ENCODE data around the gene KAZN.

The KAZN gene

GRCh38 chr1:14897997-14898645, 299.6 kb downstream of the KAZN start:
- no peak for DNase-seq

GRCh38 chr1:14899686-14900085, 301.2 kb downstream of the KAZN start:
- DNase-seq = no peak

- no peak for DNase-seq
These were observed 303.0 kb downstream of the KAZN start for GRCh38 chr1:14901371-14901954.

- no peak for DNase-seq
These were observed 305.4 kb downstream of the KAZN start for GRCh38 chr1:14903922-14904321.

GRCh38 chr1:14906665-14907064, 308.2 kb downstream of the KAZN start:
- no peak for DNase-seq

- DNase-seq = no peak
These were observed 308.9 kb downstream of the KAZN start for GRCh38 chr1:14907416-14907815.

GRCh38 chr1:14909273-14909672, 310.8 kb downstream of the KAZN start:
- no peak for DNase-seq

GRCh38 chr1:14909920-14910460, 311.5 kb downstream of the KAZN start:
- no peak for DNase-seq

GRCh38 chr1:14910984-14911721, 312.7 kb downstream of the KAZN start:
- DNase-seq = no peak

GRCh38 chr1:14912839-14913481, 314.5 kb downstream of the KAZN start:
- DNase-seq = no peak

GRCh38 chr1:14913482-14914177, 315.1 kb downstream of the KAZN start:
- no peak for DNase-seq

- no peak for DNase-seq
These were observed 316.0 kb downstream of the KAZN start for GRCh38 chr1:14914351-14914988.

- peak; percentile 34 for DNase-seq
These were observed 317.0 kb downstream of the KAZN start for GRCh38 chr1:14915356-14916054.

GRCh38 chr1:14919289-14919688, 320.8 kb downstream of the KAZN start:
- no peak for DNase-seq

GRCh38 chr1:14919751-14920150, 321.3 kb downstream of the KAZN start:
- no peak for DNase-seq

- DNase-seq = peak; percentile 26
These were observed 322.6 kb downstream of the KAZN start for GRCh38 chr1:14921057-14921456.

- no peak for DNase-seq
These were observed 324.6 kb downstream of the KAZN start for GRCh38 chr1:14922942-14923726.

- DNase-seq = peak; percentile 56
These were observed 325.4 kb downstream of the KAZN start for GRCh38 chr1:14923727-14924452.

- DNase-seq = peak; percentile 49
These were observed 326.2 kb downstream of the KAZN start for GRCh38 chr1:14924455-14925331.

Data from fibroblast of skin of right biceps (primary cell).